GM12878 (cell line): ENCODE data around the gene TULP4. TPM values are rescaled to one million over a fixed set of nuclear protein-coding genes. Genes with fewer than 3 reads are reported as not detected.
A peak's percentile ranks its signal among the peaks of the same experiment; 100 is the strongest.

Experiments used
- ATAC-seq: fragments of 200-7000 bp; cut with Tn5 transposase; 3 replicates; pipeline ENCODE4 v1.9.1; 2020; ENCODE audit warnings: mild to moderate bottlenecking, moderate library complexity
- BruUV-seq: library from RNA; stranded (reverse); fragments of 400-500 nt; replicated peaks from 2 replicates; lab custom pipeline; 2021; lab: Mats Ljungman, UMichigan
- CTCF ChIA-PET: fragments of 300-600 bp; sonication (Branson Sonifier 250); formaldehyde crosslinking; extraction: SDS; loops from one replicate; lab custom pipeline; 2021; ENCODE audit warnings: inconsistent platforms; lab: Yijun Ruan, JAX
- POLR2A ChIA-PET: fragments of 350-600 bp; formaldehyde crosslinking; extraction: SDS; loops from one replicate; lab custom pipeline; 2021; ENCODE audit warnings: inconsistent platforms; lab: Charles Lee
- RAD21 ChIA-PET: fragments of 300-600 bp; sonication (Branson Sonifier 250); formaldehyde crosslinking; loops from one replicate; lab custom pipeline; 2023; ENCODE audit warnings: antibody characterized with exemption; ENCODE audit not compliant: unreplicated experiment; lab: Charles Lee
- SMC1A ChIA-PET: fragments of 300-600 bp; sonication (Branson Sonifier 250); formaldehyde crosslinking; loops from one replicate; lab custom pipeline; 2023; ENCODE audit not compliant: unreplicated experiment, uncharacterized antibody; lab: Charles Lee
- DNase-seq: peaks from one replicate; pipeline ENCODE4 v3.0.0-alpha.2; 2011; ENCODE audit warnings: low read depth, low spot score
- FAIRE-seq: peaks from 3 replicates; lab custom pipeline; 2011; peaks lifted over from hg19 to GRCh38; lab: Jason Lieb, UNC
- H2AFZ ChIP-seq: 2 replicates; pipeline ENCODE4 v1.6.0; 2011; ENCODE audit warnings: low read depth, low read length, control low read depth; ENCODE audit not compliant: control insufficient read depth
- H3K27ac ChIP-seq: 2 replicates; pipeline ENCODE4 v1.5.1; 2011; ENCODE audit warnings: control low read depth; ENCODE audit not compliant: control insufficient read depth, insufficient read depth
- H3K27me3 ChIP-seq, 2 experiments: replicated peaks in 1 of 2; 2 replicates each; pipeline versions ENCODE4 v1.6.0 to v1.6.1; 2011; ENCODE audit warnings: low read length in 1 of 2; ENCODE audit not compliant: control insufficient read depth in 2 of 2, insufficient read depth in 2 of 2
- H3K36me3 ChIP-seq, 2 experiments: 2 replicates each; pipeline ENCODE4 v1.5.1; 2011; ENCODE audit warnings: low read length in 1 of 2; ENCODE audit not compliant: control insufficient read depth in 2 of 2, insufficient read depth in 2 of 2
- H3K4me1 ChIP-seq: 2 replicates; pipeline ENCODE4 v1.6.1; 2011; ENCODE audit warnings: mild to moderate bottlenecking, low read length, moderate library complexity, mixed read lengths; ENCODE audit not compliant: control insufficient read depth, insufficient read depth
- H3K4me2 ChIP-seq: 2 replicates; pipeline ENCODE4 v1.6.0; 2011; ENCODE audit warnings: control low read depth; ENCODE audit not compliant: control insufficient read depth, insufficient read depth
- H3K4me3 ChIP-seq: fragments of 200-600 bp; sonication (generic); 2 replicates; pipeline ENCODE4 v1.5.1; 2016
- H3K79me2 ChIP-seq: 2 replicates; pipeline ENCODE4 v1.6.0; 2011; ENCODE audit warnings: low read length; ENCODE audit not compliant: control insufficient read depth, insufficient read depth
- H3K9ac ChIP-seq: 2 replicates; pipeline ENCODE4 v1.8.0; 2011; ENCODE audit warnings: low read length, control low read depth, mixed read lengths; ENCODE audit not compliant: control insufficient read depth, insufficient read depth
- H3K9me3 ChIP-seq: replicated peaks from 3 replicates; pipeline ENCODE4 v1.5.1; 2011; ENCODE audit warnings: mild to moderate bottlenecking, low read length; ENCODE audit not compliant: control insufficient read depth, insufficient read depth
- H4K20me1 ChIP-seq: 2 replicates; pipeline ENCODE4 v1.6.0; 2011; ENCODE audit not compliant: control insufficient read depth, insufficient read depth
- BHLHE40 ChIP-seq, 2 experiments: fragments of 450-650 bp in 1 of 2; IDR thresholded peaks; 2 replicates each; pipeline ENCODE4 v1.6.1; 2011 to 2017; ENCODE audit warnings: low read depth in 2 of 2, borderline replicate concordance in 1 of 2, improper control_type of control experiment in 1 of 2, low read length in 1 of 2, mild to moderate bottlenecking in 1 of 2
- CHD2 ChIP-seq: IDR thresholded peaks from 2 replicates; pipeline ENCODE4 v1.6.1; 2011; ENCODE audit warnings: low read depth, low read length, improper control_type of control experiment, borderline replicate concordance
- EZH2 ChIP-seq: IDR thresholded peaks from 2 replicates; pipeline ENCODE4 v1.6.1; 2012; ENCODE audit warnings: low read depth, mild to moderate bottlenecking, control low read depth, inconsistent platforms, low read length, borderline replicate concordance; ENCODE audit not compliant: control insufficient read depth
- IRF4 ChIP-seq: IDR thresholded peaks from 2 replicates; pipeline ENCODE4 v1.6.1; 2011; ENCODE audit warnings: low read depth, low read length
- KDM1A ChIP-seq: fragments of 200-600 bp; sonication (generic); IDR thresholded peaks from 2 replicates; pipeline ENCODE4 v1.6.1; 2016; ENCODE audit warnings: borderline replicate concordance
- NFXL1 ChIP-seq: fragments of 450-650 bp; IDR thresholded peaks from 2 replicates; pipeline ENCODE4 v1.6.1; 2017; ENCODE audit warnings: antibody characterized with exemption, mild to moderate bottlenecking, borderline replicate concordance
- POLR2AphosphoS2 ChIP-seq: IDR thresholded peaks from 2 replicates; pipeline ENCODE4 v1.6.1; 2011; ENCODE audit warnings: low read depth, mild to moderate bottlenecking, low read length, improper control_type of control experiment, moderate library complexity
- POU2F2 ChIP-seq: IDR thresholded peaks from 3 replicates; pipeline ENCODE4 v1.6.1; 2011; ENCODE audit warnings: low read depth, mild to moderate bottlenecking, low read length, borderline replicate concordance
- RUNX3 ChIP-seq: IDR thresholded peaks from 2 replicates; pipeline ENCODE4 v1.6.1; 2012; ENCODE audit warnings: low read length, inconsistent platforms
- YY1 ChIP-seq: IDR thresholded peaks from 2 replicates; pipeline ENCODE4 v1.6.1; 2011; ENCODE audit warnings: low read depth, mild to moderate bottlenecking, low read length
- ZNF207 ChIP-seq: fragments of 450-650 bp; IDR thresholded peaks from 2 replicates; pipeline ENCODE4 v1.6.1; 2014; ENCODE audit warnings: antibody characterized with exemption, mild to moderate bottlenecking, borderline replicate concordance
- ZSCAN29 ChIP-seq: fragments of 450-650 bp; IDR thresholded peaks from 2 replicates; pipeline ENCODE4 v1.6.1; 2017; ENCODE audit warnings: mild to moderate bottlenecking, moderate library complexity
- ZZZ3 ChIP-seq: IDR thresholded peaks from 2 replicates; pipeline ENCODE4 v1.6.1; 2011; ENCODE audit warnings: low read depth; ENCODE audit not compliant: control insufficient read depth, insufficient read length
- WGBS: methylation state at CpG from one replicate; pipeline ENCODE4 v1.1.6; 2016; ENCODE audit warnings: low lambda C conversion rate; ENCODE audit not compliant: insufficient replicate concordance, insufficient coverage; ENCODE audit errors: missing lambda C conversion rate; 5-methylcytosine and 5-hydroxymethylcytosine counted together
- in situ Hi-C: fragments of 300-500 bp; cut with MboI; formaldehyde crosslinking; loops from 9 replicates; pipeline ENCODE4 v1.14.3; 2018; ENCODE audit warnings: mixed read lengths
- intact Hi-C: fragments of 100-400 bp; cut with micrococcal nuclease; formaldehyde crosslinking; loops from one replicate; pipeline ENCODE4 v1.14.2; 2022; ENCODE audit not compliant: unreplicated experiment
- polyA plus RNA-seq, 11 experiments: library from polyadenylated mRNA; depleted of rRNA in 4 of 11; unstranded in 6 of 11; stranded (reverse) in 5 of 11; fragments of >200 nt; fragmentation: Nextera tagmentation in 4 of 11; fragmentation: Illumina TruSeq in 1 of 11; extraction: Ambion mirVana in 4 of 11; extraction: Trizol in 1 of 11; gene quantifications; 1 replicate in 1 of 11; 2 replicates in 10 of 11; pipeline versions ENCODE4 v1.2.1 to v1.2.3, GENCODE V29; 2011 to 2016; ENCODE audit warnings: inconsistent platforms in 2 of 11, missing spikeins in 2 of 11, low read depth in 1 of 11
- total RNA-seq, 4 experiments: library from RNA; depleted of rRNA in 3 of 4; stranded (reverse); fragments of >200 nt in 3 of 4; fragmentation: Illumina TruSeq in 1 of 4; extraction: Trizol in 1 of 4; gene quantifications; 2 replicates each; pipeline versions ENCODE4 v1.2.1 to v1.2.3, GENCODE V29; 2013 to 2021
- TF ChIP-seq, protein P1 (sequence below): IDR thresholded peaks from 2 replicates; pipeline ENCODE4 v1.6.1; 2011; ENCODE audit warnings: borderline replicate concordance, low read depth, mild to moderate bottlenecking, moderate library complexity, low read length; ENCODE audit not compliant: insufficient read depth, poor library complexity, severe bottlenecking
- TF ChIP-seq, protein P2 (sequence below): fragments of 450-650 bp; IDR thresholded peaks from 2 replicates; pipeline ENCODE4 v1.6.1; 2016; ENCODE audit warnings: mild to moderate bottlenecking, moderate library complexity, borderline replicate concordance

TULP4 gene
- total and polyA plus RNA-seq, 10 of the 15 experiments (the other 5 are each of a cell fraction or from before 2014, with no cell fraction given), result 0.73 to 31.8 (median 14.0) TPM

DNA sequence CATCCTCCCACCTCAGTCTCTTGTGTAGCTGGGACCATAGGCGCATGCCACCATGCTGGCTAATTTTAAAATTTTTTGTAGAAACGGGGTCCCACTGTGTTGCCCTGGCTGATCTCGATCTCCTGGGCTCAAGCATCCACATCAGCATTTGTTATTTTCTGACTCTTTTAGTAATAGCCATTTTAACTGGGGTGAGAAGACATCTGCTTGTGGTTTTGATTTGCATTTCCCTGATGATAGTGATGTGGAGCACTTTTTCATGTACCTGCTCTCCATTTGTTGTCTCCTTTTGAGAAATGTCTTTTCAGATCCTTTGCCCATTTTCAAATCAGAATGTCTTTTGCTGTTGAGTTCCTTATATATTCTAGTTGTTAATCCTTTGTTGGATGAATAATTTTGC is 22.2 kb upstream of the TULP4 start (continued):
- TF ChIP-seq CHD2, result no peak
- TF ChIP-seq YY1, result peak; percentile 77
- no peak for TF ChIP-seq EZH2

DNA sequence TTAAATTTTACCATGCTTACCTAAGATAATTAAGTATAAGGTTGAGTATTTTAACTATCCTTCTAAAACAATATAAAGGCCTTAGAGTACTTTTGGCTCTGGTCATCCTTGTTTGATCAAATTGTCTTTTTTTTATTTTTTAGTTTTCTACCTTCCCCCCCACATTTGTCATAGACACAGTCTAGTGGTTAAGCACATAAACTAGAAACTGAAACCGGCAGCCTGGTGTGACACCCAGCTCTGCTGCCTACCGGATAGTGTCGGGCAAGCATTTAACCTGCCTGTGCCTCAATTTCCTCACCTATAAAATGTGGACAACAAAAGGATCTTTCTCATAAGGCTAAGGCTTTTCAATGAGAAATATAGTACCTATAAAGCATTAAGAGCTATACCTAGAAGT is 21.6 kb upstream of the TULP4 start:
- BruUV-seq, result no TSS peak
- TF ChIP-seq ZSCAN29 (no peak), RUNX3 (peak; percentile 84), POU2F2 (peak; percentile 26; the same call in 1 of the 3 replicates), NFXL1 (no peak), KDM1A (no peak), ZNF207 (no peak), ZZZ3 (no peak), POLR2AphosphoS2 (no peak), IRF4 (no peak), BHLHE40 (IDR thresholded peaks at IDR 0.05; ENCODE audit: borderline replicate concordance in 1 of 2, low read depth in 2 of 2, low read length in 1 of 2) (0 out of 4 replicates have a peak, but pooled peaks of 1 of the 2 experiments have one; percentile 4)
- TF ChIP-seq, protein P1, sequence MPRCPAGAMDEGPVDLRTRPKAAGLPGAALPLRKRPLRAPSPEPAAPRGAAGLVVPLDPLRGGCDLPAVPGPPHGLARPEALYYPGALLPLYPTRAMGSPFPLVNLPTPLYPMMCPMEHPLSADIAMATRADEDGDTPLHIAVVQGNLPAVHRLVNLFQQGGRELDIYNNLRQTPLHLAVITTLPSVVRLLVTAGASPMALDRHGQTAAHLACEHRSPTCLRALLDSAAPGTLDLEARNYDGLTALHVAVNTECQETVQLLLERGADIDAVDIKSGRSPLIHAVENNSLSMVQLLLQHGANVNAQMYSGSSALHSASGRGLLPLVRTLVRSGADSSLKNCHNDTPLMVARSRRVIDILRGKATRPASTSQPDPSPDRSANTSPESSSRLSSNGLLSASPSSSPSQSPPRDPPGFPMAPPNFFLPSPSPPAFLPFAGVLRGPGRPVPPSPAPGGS, result no peak
- TF ChIP-seq, protein P2, sequence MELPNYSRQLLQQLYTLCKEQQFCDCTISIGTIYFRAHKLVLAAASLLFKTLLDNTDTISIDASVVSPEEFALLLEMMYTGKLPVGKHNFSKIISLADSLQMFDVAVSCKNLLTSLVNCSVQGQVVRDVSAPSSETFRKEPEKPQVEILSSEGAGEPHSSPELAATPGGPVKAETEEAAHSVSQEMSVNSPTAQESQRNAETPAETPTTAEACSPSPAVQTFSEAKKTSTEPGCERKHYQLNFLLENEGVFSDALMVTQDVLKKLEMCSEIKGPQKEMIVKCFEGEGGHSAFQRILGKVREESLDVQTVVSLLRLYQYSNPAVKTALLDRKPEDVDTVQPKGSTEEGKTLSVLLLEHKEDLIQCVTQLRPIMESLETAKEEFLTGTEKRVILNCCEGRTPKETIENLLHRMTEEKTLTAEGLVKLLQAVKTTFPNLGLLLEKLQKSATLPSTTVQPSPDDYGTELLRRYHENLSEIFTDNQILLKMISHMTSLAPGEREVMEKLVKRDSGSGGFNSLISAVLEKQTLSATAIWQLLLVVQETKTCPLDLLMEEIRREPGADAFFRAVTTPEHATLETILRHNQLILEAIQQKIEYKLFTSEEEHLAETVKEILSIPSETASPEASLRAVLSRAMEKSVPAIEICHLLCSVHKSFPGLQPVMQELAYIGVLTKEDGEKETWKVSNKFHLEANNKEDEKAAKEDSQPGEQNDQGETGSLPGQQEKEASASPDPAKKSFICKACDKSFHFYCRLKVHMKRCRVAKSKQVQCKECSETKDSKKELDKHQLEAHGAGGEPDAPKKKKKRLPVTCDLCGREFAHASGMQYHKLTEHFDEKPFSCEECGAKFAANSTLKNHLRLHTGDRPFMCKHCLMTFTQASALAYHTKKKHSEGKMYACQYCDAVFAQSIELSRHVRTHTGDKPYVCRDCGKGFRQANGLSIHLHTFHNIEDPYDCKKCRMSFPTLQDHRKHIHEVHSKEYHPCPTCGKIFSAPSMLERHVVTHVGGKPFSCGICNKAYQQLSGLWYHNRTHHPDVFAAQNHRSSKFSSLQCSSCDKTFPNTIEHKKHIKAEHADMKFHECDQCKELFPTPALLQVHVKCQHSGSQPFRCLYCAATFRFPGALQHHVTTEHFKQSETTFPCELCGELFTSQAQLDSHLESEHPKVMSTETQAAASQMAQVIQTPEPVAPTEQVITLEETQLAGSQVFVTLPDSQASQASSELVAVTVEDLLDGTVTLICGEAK, result peak; percentile 57; the same call in 1 of the 2 replicates

More for the DNA sequence above, 21.6 kb upstream of the TULP4 start:
- H4K20me1 ChIP-seq, result no peaks in the 10 kb centered on the region
- no peaks in the 10 kb centered on the region for H3K27me3 ChIP-seq
- peak overlapping the region; percentile 57 for H3K27ac ChIP-seq
- CTCF ChIA-PET, result interaction anchor here (1.1 to 1.6 kb wide), 6 partner anchors 13 to 184 kb away, joined by 3 to 5 read pairs (median 4); no protein-coding TSS in a partner anchor
- no peak overlapping the region for H3K9ac ChIP-seq
- ATAC-seq, result peak; percentile 96
- H3K79me2 ChIP-seq, result peaks cover 19% of the 10 kb centered on the region
- peak overlapping the region; percentile 55 for H3K4me3 ChIP-seq
- SMC1A ChIA-PET, result interaction anchor here (0.7 to 2.9 kb wide), 14 partner anchors 9 to 149 kb away, joined by 3 to 10 read pairs (median 4); no protein-coding TSS in a partner anchor
- peaks cover 1% of the 10 kb centered on the region; the same call in 1 of the 3 replicates for H3K9me3 ChIP-seq
- H3K36me3 ChIP-seq, result peaks cover 0 to 2% of the 10 kb centered on the region in 2 experiments; a peak in 2 of 4 replicates
- in situ Hi-C loops, result no loop called here
- WGBS, result 4% methylated on average over 3 of the region's 3 CpGs
- intact Hi-C loops, result loop anchor here (2.0 kb wide), 1 partner anchor 184 kb away; no protein-coding TSS in a partner anchor
- H3K4me2 ChIP-seq, result peak overlapping the region; percentile 61
- RAD21 ChIA-PET, result interaction anchor here (0.9 to 3.0 kb wide), 6 partner anchors 20 to 185 kb away, joined by 3 to 14 read pairs (median 6); no protein-coding TSS in a partner anchor
- POLR2A ChIA-PET, result interaction anchor here (0.7 to 1.6 kb wide), 4 partner anchors 20 to 54 kb away, joined by 4 read pairs; no protein-coding TSS in a partner anchor
- FAIRE-seq, result peak; percentile 80
- no peak overlapping the region for H2AFZ ChIP-seq
- DNase-seq, result peak; percentile 39
- peaks cover 30% of the 10 kb centered on the region for H3K4me1 ChIP-seq
